Measurements from ENCODE around the gene MIB2.

GRCh38 chr1:1621173-1622009 is 6.1 kb downstream of the MIB2 start:
- TF ChIP-seq POLR2A (IDR thresholded peaks at IDR 0.05) (no peak), CTCF (IDR thresholded peaks at IDR 0.05) (no peak), POLR2AphosphoS5 (IDR thresholded peaks at IDR 0.05) (no peak), EP300 (IDR thresholded peaks at IDR 0.05; ENCODE audit: low read depth) (no peak)

Data from transverse colon (tissue), 4 donors.